HG02623 (cell line): ENCODE data around the gene ADAT2.
A peak's percentile ranks its signal among the peaks of the same experiment; 100 is the strongest.

ENCODE experiments used
- ATAC-seq: cut with Tn5 transposase; IDR thresholded peaks from one replicate; pipeline ENCODE4 v1.9.1; 2021; ENCODE audit warnings: moderate library complexity; ENCODE audit not compliant: unreplicated experiment

The ADAT2 gene

DNA sequence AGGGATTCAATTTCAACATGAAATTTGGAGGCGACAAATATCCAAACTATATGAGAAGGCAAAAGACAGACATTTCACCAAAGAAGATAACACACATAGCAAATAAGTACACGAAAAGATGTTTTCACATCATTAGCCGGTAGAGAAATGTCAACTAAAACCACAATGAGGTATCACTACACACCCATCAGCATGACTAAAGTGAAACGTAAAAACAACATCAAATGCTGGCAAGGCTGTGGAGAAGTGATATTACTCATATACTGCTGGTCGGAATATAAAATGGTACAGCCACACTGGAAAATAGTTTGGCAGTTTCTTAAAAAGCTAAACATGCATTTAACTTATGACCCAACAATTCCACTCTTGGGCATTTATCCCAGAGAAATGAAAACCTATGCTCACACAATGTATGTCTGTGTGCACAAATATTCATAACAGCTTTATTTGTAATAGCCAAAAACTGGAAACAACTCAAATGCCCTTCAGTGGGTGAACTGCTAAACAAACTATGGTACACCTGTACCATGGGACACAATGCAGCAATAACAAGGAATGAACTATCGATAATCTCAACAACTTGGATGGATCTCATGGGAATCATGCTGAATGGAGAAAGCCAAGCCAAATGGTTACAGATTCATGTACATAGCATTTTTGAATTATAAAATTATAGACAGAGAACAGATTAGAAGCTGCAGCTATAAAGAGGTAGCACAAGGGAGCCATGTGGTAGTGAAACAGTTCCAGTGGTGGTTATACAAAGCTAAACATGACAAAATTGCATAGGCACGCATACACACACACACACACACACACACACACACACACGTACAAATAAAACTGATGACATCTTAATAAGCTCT, 8.6 kb downstream of the ADAT2 start:
- ATAC-seq: no peak

DNA sequence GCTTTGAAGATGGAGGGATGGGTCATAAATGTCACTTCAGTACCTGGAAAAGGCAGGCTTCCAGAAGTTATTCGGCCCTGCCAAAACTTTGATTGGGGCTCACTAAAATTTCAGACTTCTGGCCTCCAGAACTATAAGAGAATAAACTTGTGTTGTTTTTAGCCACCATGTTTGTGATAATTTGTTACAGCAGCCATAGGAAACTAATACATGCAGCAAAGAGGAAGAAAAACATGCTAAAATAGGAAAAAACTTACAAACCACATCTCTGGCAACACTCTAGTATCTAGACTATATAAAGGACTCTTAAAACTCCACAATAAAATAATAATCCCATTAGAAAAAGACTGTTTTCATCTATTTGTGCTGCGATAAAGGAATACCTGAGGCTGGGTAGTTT, 9.5 kb downstream of the ADAT2 start:
- ATAC-seq: no peak

DNA sequence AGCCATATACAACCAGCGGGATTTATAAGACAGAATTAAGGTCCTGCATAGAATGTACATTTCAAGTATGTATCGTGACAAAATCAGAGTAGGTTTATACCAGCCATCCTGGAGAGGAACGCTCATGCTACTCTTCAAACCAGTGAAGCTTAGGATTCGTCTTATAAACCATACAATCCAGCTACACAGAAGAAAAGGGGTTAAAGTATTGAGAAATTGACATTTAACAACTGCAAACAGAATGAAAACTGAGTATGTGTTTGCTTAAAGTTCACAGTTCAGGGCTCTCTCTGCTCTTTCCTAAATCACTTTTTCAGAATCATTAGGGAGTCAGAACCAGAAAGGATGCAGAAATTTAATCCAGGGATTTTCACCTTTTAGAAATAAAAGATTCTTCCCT, 17.9 kb downstream of the ADAT2 start:
- no peak for ATAC-seq

DNA sequence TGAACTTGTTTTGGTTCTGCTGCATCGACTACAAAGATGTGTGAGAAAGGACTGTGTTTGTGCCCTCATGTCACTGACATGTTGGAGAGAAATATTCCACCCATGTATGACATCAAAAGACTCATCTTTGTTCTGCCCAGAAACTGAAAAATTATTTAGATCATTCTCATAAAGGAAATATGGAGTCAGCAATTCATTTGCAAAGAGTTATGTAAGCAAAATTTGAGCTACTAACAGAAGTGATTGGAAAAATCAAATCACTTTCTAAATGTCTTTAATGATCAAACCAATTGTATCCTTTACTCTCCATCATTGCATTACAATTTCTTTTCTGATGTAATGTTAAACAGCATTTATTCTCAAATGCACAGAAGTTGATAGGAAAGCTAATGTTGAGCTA, 19.3 kb downstream of the ADAT2 start:
- ATAC-seq: no peak

DNA sequence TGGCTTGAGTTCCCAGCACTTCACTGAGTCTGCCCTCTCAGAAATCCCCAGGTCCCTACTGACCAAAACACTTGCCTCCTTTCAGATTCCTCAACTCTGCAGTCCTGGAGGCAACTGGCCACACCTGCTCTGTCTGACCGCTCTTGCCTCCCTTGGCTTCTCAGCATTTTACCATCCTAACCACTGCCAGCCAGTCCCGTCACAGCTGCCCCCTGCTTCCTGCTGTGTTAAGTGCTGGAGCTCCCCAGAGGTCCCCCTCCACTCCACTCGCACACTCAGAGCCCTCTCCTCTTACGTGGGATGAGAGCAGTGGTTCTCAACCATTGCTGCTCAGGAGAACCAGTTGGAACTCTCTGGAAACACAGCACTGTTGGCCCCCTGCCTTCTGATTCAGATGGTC, 20.5 kb downstream of the ADAT2 start:
- no peak for ATAC-seq

DNA sequence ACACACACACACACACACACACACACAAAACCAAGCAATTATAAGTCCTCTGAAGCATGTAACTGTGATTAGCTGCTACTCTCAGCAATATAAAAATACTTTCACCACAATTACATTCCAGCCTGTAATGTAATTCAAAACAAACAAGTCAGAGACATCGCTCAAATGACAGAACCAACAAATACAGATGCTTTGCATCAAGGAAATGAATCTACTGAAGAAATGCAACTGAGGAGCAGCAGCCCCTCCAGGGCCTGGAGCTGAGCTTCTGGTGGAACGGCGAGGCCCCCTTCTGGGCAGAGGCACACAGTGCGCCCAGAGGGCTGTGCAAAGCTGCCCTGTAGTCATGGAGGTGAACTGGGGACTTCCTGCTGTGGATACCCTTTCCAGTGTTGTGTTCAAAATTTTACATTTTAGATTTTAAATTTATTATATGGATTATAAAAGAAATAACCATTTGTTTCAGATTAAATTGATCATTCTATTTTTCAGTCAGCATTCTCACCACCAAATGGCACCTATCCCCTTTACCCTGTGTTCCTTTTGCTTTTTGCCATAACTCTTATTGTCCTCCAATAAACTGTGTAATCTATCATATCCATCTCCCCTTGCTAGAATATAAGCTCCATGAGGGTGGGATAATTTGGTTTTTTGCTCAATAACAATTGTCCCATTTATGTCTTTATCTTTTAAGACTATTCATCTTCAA, 23.2 kb downstream of the ADAT2 start:
- peak; percentile 100 for ATAC-seq

DNA sequence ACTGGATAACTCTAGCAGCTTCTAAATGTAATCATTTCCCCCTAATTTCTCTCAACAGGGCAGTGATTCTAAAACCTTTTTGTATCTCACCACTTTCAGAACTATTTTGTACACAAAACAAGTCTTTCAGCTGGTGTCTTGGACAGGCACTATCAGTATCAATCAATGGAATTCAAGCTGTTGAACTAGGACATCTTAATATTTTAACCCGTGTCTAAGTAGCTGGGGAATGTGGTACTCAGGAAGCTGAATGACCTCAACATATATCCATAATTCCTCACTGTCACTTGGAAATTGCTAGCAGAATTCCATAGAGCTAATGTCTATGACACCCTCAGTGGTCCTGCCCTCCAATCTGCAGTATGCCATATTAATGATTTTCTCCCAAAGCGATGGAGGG, 24.5 kb downstream of the ADAT2 start:
- no peak for ATAC-seq

DNA sequence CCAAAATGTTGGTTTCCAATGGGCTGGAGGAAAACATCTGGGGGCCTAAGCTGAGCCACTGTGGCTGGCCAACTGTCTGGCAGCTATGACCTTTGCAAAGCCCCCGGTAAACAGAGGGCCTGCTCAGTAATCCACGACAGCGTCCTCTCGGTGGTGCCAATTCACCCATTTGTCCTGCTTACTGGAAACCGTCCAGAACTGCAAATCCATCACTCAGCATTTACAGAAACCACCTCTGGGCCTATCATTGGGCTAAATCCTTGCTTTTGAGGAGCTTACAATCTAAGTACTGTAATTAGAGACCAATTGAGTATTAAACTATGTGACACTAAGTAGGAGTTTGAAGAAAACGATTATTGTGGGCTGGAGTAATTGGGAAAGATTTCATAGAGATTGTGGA, 31.0 kb downstream of the ADAT2 start:
- no peak for ATAC-seq

DNA sequence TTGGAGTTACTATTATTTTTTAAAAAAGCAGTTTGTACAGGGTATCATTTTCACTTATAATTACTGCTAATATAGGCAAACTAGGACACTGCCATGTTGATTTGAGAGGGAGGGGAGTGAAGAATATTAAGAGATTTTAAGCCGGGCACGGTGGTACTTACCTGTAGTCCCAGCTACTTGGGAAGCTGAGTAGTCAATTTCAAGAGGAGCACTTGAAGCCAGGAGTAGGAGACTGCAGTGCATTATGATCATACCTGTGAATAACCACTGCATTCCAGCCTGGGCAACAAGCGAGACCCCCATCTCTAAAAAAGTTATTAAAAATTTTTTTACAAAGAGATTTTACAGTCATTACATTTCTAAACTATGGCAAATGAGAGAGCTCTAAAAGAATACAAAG, 35.7 kb downstream of the ADAT2 start:
- ATAC-seq: no peak

DNA sequence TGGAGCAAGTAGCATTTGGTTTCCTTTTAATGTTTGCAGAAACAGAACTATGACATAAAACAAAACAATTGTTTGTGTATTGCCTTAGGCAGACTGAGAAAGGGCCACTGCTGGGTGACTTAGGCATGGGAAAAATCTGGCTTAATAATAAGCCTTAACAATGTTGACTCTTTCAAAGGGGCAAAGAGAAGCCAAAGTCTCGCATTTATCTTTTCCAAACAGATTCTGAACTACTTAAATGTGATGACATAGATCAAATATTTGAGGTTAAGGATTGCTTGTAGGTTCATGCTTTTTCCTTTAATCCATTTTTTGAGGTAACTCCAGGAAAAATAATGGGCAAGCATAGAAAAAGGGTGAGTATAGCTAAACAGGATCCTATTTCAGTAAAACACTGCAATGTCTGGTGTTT, 39.6 kb downstream of the ADAT2 start:
- no peak for ATAC-seq

DNA sequence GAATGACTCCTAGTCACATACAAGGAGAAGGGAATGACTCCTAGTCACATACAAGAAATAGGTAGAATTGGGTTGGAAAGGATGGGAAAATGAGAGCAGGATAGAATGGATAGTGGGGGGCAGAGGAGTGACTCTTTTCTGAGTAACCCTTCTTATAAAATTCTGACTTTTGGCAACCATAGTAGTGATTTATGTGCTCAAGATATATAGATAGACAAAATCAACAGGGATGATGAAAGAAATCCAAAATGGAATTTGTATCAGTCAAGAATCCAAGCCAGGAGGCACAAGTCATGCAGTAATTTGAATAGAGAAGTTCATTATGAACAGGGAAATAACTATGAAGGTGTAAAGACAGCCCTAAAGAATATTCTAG, 41.7 kb downstream of the ADAT2 start:
- no peak for ATAC-seq

DNA sequence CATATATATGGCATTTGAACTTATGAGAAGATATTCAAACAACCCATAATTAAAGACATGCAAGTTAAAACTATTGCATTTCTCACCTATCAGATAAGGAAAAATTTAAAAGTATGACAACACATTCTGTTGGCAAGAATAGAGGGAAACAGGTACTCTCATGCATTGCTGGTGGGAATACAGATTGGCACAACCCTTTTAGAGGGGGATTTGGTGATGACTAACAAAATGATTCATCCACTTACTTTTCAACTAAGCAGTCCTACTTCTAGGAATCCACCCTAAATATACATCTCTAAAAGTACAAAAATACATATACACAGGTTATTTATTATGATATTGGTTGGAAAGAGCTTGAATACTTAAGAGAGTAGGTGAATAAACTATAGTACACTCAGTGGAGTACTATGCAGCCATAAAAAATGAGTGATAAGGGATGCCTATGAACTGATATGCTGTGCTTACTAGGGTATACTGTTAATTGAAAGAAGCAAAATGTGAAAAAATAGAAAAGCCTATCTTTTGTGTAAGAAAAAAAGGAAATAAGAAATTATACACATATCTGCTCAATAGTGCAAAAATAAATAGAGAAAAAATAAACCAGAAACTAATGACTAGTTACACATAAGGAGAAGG, 42.2 kb downstream of the ADAT2 start:
- no peak for ATAC-seq

DNA sequence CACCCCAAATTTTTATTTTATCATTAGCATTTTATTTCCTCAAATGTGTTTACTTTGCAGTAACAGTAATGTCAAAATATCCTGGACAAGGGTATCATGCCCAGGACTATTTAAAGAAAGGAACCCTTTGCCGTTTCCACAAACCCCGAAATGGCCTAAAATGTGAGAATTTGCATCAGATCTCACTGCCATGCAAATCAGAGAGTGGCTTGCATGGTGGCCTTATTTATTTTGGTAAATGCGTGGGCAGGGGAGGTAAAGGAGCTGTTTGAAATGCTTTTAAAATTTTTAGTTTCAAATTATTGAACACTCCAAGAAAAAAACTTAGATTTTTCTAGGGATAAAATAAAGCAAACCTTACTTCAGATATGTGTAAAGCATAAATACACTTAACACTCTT, 43.8 kb downstream of the ADAT2 start:
- ATAC-seq: no peak

DNA sequence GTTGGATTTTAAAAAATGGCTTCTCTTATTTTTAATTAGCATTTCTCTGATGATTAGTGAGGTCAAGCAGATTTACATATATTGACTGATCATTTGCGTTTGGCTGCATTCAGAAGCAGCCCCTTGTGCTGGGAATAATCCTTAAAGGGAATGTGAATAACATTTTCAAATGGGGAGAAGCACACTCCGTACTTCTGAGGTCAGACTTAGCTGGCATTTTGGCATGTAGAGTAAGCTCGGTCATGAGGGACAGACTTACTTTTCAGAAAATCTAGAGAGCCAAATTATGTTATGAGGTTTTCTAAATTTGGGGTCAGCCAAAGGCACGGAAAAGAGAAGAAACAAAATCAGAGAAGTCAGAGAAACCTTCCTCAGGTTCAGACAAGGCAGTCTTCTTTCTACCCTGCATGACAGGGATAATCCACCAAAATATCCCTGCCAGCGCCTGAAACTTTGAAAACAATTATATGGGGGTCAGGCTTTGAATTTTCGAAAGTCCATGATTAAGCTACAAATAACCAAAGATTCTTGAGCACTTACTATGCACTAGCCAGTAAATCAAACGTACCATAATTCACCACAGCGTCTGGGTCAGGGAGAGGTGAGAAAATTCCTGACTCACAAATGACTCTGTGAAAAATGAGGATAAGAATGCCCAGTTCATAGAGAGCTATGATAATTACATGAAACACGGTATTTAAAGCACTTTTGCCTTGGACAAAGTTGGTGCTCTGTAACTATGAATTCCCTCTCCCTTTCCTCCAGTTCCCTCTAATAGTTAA, 44.9 kb downstream of the ADAT2 start:
- ATAC-seq: no peak

DNA sequence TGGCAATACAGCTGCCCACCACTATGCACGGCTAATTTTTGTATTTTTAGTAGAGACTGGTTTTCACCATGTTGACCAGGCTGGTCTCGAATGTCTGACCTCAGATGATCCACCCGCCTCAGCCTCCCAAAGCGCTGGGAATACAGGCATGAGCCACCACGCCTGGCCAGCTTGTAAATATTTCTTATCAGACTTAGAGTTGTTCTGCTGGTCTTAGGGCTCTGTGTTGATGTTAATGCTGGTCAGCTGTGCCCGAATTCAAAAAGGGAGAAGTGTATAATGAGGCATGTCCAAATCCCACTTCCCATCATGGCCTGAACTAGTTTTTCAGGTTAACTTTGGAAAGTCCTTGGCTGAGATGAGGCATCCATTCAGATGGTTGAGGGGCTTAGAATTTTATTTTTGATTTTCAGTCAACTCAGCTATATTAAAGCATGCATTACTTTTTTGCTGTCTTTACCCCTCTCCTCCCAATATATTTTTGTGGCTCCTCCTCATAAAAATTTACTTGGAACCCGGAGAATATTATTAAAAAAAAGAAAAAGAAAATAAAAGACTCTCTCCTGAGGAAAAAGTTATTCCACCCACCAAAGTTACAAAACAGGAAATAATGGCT, 47.7 kb downstream of the ADAT2 start:
- no peak for ATAC-seq

DNA sequence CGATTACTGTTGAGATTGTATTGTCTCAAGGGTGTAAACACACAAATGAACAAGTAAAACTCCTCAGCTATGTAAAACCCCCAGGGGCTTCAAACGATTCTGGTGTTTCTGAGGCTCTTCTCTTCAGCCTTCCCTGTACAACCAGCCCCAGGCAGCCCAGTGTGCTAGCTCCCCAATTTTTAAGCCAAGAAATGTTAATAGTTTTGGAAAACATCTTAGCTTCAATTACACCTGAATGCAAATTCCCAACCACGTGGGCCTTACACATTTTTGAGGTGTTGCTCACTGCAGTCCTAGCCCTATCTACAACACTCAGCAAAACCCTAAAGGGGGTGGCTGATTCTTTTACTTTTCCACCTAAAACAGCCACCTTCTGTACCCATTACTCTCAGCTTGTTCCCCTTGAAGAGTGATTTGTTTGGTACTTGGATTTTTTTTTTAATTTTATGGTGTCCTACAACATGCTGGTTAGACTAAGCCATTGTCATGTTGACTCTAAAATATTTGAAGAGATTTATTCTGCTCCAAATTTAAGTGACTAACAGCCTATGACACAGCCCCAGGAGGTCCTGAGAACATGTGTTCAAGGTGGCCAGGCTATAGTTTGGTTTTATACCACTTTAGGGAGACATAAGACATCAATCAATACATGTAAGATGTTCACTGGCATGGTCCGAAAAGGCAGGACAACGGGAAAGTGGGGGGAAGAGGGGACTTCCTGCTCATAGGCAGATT, 48.7 kb downstream of the ADAT2 start:
- ATAC-seq: no peak

DNA sequence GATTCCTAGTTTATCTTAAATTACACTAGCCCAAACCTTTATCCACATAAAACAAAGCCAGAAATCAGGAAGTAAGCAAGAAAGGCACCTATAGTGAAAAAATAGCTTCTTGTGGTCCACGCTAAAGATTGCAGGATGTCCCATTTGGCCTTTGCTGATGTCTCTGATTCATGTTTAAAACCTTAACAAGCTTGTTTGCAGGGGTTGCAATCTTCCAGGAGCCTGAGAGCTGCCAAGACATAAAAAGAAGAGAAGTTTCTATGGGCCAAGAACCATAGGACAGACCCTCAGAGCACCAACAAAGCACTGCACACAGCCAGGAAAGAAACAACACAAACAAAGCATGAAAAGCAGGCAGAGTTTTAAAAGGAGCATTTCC, 49.4 kb downstream of the ADAT2 start:
- no peak for ATAC-seq

DNA sequence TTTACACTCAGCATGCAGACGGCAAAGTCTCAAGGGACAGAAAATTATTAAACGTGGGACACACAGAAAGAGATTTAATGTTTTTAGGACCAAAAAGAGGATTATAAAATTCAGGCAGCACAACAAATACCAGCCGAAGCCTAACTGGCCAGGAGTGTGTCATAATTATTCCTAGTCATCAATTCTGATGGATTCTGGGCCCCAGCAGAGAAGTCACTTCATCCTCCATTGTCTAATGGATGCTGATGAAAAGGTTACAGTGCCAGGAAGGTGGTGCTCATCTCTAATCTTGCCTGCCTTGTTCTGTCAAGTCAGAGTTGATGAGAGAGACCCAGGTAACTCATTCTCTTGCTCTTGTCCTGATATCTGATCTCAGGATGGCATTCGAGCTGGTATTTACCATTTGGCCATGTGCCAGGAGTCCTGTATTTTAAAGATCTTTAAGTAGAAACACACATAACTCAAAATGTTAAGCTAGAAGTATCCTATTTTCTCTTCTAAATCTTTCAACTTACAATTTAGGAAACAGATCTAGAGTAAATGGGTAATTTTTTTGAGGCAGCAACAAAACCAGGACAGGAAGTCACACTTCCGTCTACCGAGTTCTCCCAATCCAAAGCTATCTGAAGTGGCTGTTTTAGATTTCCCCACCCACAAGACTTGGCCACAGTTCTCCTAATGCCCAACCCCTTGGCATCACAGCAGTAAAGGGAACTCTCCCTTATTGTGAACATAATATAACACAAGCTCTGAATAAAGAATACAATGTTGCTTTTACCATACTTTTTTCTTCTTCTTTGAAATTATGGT, 50.0 kb downstream of the ADAT2 start:
- ATAC-seq: no peak

DNA sequence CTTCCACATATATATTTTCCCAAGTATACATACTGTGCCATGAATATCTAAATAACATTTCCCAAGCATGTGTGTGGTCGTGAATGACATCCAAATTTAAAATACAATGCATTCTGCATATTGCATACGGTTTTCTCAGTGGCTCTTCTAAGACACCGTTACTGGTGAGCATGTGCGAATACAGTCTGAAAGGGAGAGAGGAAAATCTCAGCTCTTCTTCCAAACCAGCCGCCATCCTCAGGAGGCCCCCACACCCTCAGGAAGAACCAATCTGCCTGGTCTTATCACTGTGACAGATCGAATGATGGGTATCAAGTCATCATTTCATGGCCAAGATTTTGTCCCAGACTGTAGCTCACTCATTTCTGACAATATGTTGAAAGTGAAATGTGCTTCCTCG, 50.7 kb downstream of the ADAT2 start:
- ATAC-seq: no peak
